ENCODE results near the gene PACSIN1.
A peak's percentile ranks its signal among the peaks of the same experiment; 100 is the strongest.

Gene PACSIN1

DNA sequence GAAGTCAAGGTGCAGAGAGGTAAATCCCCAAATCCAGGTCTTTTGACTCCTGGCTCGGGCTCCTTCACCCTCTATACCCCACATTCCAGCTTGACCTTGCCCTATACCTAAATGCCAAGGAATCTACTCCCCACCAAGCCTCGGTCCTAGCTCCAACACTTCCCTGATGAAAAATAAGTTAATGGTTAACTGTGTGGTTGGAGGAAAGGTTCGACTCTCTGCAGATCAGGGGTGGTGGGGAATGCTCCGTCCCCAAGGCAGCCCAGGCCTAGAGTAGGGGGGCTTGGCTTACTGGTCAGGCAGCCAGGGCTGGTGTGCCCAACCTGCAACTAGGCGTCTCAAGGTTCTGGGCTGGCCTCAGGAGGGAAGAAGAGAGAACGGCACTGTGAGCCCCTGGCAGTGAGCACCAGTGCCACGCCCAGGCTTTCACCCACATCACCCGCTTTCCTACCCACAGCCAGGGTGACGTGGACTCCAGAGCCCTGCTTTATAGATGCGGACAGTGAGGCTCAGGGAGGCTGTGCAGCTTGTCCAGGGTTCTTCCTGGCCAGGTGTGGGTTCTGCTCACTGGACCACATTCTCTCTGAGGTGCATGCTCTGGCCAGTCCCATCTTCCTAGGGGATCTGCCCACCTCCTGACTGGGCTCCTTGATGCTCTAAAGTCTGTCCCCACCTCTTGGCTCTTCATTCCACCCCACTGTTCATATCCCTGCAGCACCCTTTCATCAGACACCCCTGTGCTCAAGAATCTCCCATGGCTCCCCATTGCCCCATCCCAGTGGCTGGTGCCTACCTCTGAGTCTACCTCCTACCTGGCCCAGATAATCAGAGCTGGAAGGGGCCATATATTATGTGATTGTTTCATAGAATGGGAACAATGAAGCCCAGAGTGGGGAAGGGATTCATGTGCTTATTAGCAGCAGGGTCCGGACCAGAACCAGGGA is 82.1 kb downstream of the PACSIN1 start:
- DNase-seq = no peak

DNA sequence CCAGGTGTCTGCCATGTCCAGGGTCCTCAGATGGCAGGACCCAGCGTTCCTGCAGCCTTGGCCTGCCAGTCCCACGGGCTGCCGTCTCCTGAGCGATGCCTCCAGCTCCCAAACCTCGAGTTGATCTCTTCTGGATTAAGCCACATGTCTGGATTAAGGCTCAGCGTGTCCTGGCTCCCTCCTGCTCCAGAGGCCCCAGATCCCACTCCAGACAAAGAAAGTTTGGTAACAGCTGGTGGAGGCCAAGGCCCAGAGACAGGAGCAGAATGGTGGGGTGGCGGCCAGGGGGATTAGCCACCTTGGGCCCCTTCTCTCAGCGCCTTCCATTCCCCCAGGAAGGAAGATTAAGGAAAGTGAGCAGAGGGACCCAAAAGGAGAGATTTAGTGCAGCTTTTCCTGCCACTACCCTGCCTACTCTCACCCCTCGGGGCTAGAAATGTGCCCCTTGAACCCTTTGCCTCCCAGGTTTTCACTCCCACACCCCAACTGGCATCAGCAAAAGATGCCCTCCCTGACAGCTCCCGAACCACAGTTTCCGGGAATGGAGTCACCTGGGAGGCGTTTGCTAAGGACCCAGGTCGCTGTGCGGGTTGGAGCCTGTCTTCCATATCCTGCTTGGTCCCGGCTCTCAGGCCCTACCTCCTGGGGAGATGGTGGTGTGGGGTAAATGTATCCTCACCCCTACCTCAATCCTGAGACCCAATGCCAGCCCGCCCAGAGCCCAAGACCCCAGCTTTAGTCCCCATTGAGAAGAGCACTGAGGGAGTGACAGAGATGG is 83.3 kb downstream of the PACSIN1 start:
- DNase-seq = no peak

DNA sequence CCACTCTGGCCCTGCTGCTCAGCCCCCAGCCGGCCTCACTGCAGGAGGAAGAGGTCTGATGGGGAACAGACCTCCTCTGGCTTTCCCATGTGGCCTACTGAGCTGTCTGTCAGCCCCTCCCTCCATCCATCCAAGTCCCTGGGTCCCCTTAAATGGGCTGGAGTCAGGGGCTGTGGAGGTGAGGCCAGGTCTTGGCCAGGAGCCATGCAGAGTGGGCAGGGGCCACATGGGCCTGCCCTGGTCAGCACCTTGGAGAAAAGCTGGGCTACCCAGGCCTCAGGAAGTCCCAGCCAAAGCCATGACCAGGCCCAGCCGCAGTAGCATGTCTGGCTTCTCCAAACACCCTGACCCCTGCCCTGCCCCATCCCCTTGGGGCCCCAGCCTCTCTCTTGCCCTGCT is 83.9 kb downstream of the PACSIN1 start:
- DNase-seq = no peak

DNA sequence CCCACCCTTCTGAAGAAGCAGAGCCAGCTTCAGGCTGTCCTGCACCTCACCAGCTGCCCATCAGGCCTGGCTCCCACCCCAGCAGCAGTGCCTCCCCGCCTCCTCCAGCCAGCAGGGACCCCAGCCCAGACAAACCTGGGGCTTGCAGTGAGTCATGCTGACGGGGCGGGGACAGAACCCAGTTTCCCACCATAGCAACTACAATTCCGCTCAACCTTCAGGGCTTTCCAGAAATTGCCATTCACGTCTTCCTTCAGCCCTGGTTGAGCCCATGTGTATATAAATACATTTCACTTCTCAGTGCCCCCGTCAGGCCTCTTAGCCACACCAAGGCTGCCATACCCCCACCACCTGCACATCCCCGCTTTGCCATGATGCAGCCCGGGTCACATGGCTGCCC is 85.8 kb downstream of the PACSIN1 start:
- no peak for DNase-seq

DNA sequence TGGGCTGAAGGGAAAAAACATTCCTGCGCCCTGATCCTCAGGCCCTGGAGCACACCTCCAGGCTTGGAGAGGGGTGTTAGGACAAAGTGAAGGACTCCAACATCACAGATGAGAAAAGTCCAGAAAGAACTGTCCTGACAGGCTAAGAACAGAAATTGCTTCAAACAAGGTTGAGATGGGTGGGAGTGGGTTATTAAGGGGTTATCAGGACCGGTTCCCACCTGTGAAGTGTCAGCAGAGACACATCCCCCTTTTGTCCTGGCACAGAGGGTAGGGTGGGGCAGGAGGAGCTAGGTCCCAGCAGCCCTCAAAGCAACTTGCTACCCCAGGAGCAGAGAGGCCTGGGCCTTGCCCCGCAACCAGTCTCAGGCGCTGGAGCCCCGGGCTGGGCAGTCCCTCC is 86.7 kb downstream of the PACSIN1 start:
- DNase-seq = no peak

DNA sequence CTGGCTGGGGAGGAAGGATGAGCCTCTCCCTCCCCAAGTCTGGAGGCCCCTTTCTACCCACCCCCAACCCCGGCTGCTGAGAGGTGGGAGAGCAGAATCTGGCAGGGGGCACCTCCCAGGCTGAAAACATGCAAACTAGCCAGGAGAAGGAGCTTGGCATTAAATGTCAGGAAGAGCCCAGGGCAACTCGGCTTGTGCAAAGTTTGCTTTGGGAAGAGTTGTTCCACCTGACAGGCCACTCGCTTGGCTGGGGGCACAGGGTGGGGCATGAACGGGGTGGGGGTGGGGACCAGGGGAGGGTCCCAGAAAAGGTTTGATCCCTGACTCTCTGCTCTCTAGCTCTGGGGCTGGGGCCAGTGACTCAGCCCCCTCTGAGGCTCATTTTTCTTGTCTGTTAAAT is 87.3 kb downstream of the PACSIN1 start:
- no peak for DNase-seq

DNA sequence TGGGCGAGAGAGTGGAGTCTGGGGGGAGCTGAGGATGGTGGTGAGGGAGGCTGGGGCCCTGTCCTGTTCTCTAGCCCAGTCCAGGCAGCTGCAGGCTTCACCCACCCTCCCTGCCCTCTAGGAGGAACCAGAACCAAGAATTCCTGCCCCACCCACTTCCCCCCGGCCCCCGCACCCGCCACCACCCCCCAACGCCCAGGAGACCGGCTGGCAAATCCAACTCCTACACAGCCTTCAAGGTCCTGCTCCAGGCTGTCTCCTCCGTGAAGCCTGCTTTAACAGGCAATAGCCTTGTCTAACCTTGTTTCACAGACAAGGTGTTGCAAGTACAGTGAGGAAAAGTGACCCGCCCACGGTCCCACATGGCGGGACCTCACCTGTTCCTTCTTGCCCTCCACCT is 87.9 kb downstream of the PACSIN1 start:
- no peak for DNase-seq

DNA sequence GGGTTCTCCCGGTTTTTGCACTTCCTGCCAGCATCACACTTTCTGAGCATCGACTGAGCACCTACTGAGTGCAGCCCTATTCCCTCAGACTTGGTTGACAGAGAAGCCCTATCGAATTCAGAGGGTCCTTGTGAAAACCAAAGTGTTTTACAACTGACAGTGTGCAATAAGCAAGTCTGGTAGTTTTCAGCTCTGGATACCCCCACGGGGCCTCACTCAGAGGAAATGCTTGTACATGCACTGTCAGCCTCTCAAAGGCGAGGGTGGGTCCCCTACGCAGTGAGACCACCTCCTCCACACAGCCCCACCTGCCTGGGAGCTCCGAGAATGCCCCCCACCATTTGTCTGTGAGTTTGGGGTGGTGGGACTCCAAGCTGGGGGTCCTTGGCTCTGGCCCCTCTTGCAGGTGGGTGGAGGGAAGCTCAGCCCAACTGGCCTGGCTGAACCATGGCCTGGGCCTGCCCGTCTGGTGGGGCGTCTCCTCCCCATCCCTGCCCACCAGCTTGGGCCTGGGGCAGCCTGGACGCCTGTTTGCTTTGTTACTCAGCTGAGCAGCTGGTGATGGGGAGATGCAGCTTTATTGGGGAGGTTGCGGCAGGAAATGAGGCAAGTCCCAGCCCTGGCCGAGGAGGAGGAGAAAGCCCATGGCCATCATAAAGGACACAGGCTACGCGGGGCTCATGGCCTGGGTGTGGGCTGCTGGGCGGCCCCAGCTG is 88.6 kb downstream of the PACSIN1 start:
- DNase-seq = no peak

DNA sequence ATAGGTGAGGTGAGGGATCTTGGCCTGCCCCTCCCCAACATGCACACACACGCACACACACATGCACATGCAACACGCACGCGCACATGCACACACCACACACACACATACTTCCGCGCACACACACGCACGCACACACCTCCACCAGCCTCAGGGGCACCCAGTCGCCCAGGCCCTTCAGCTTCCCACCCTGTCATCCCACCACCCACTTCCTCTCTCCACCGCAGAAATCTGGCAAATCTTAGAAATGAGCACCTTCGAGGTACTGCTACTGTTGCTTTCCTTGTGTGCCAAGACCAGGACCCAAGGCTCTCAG is 89.1 kb downstream of the PACSIN1 start:
- DNase-seq = no peak

DNA sequence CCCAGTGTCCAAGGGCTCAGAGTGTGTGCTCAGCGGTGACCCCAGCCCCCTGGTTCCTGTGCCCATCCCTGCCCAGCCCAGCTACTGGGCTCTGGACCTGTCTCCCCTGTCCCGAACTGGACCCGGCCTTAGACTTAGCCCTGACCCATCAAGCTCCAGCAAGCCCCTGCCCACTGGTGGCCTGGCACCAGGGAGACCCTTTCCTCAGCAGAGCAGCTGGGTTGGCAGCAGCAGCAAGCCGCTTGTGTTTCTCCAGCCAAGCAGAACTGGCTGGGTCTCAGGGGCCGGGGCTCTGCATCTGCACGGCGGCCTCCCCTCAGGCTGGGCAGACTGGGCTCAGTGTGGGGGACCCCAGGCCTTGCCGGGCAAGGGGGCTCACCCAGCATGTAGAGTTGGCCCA is 89.5 kb downstream of the PACSIN1 start:
- no peak for DNase-seq

DNA sequence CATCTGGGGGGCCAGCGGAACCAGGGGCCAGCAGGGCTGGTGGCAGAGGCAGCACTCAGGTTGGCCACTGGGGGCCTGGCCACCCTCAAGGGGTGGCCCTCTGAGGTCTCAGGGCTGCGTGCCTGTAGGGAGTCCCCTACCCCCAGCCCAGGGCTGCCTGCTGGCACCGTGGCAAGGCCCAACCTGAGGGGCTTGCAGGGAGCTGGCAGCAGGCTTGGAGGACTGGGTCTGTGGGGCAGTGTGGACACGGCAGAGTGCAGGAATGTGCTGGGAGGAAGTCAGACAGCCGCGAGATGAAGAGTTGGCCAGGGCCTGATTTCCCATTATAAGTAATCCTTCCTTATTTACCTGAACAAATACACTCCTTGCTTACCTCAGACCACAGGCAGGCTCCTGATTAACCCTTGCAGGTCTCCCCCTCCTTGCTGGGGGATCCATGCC is 90.2 kb downstream of the PACSIN1 start, which contains the start of gene SPDEF:
Gene SPDEF (minus strand): TSS at position 299 of the 441 bp plus-strand sequence. CDS start 11,874 bp downstream, outside the sequence.
- no peak for DNase-seq

DNA sequence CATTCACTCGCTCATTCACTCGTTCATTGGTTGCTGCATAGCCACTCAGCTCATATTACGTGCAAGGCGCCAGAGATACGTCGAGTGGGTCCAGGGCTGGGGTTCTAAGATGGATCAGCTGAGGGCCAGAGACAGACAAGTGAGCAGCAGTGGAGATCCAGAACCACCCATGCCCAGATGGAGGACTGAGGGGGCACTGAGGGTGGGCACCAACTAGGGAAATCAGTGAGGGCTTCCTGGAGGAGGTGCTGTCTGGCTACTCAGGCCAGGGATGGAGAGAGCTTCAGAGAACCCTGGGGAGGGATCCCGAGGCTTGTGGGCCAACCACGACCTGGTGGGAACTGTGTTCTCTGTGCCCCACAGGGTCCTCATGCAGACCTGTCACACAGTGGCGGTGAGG is 90.6 kb downstream of the PACSIN1 start:
- DNase-seq = no peak

DNA sequence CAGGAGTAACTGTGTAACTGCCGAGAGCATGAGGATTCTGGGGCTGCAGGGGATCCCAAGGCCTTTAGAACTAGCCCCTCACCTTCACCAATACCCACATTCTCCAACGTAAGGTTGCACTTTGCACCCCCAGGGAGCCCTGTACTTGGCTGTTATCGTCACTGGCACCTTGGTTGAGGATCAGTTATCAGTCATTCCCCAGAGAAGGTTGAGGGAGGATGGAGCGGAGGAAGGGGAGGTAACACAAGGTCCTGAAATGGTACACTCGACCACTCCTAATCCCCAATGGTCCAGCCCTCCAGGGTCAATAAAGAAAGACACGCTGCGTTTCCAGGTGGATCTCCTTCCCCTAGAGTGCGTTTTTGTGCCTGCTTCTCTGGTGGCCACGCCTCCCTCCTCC is 91.4 kb downstream of the PACSIN1 start:
- no peak for DNase-seq

DNA sequence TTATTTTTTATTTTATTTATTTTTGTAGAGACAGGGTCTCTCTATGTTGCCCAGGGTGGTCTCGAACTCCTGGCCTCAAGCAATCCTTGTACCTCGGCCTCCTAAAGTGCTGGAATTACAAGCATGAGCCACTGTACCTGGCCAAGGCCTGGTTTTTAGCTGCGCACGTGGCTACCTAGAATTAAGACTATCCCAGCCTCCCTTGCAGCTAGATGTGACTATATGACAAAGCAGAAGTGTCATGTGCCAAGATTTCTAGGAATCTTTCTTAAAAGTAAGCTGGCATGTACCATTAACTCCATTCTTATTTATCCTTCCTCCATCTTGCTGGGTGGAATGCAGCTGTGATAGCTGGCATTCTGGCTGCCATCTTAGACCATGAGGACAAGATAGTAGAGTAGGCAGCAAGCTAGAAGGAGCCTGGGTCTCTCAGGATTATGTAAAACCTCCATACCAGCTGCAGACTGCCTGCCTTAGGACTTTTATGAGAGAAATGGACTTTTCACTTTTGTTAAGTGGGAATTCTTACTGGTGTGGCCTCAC is 92.4 kb downstream of the PACSIN1 start:
- no peak for DNase-seq

DNA sequence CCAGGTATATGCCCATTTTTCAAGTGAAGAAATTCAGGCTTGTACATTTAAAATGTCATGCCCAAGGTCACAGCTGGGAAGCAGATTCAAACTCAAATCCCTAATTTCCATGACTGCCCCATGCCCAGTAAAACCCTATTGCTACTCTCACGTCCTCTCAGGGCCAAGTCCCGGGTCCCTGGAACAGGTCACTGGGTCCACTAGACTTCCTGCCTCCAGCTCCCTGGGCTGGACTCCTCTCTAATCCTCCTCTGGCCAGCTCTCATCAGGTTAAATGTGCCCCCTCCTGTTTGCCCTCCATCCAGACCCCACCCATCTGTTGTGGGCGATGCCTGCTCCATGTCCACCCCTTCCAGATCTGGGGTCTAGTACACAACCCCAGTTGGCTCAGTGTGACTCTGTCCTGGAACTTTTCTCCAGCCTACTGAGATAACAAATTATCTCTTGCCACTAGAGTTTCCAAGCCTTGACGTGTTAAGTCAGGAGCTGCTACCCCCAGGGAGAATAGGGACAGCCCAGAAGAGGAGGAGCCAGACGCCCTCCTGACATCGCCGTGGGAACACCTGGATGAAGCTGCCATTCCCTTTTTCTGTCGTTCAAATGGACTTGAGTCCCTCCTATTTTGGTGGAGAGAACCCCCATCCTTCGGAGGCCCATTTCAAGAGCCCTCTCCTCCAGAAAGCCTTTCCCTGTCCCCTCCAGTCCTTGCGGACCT is 93.9 kb downstream of the PACSIN1 start:
- DNase-seq = peak in 1 of 2 experiments; percentile 19

DNA sequence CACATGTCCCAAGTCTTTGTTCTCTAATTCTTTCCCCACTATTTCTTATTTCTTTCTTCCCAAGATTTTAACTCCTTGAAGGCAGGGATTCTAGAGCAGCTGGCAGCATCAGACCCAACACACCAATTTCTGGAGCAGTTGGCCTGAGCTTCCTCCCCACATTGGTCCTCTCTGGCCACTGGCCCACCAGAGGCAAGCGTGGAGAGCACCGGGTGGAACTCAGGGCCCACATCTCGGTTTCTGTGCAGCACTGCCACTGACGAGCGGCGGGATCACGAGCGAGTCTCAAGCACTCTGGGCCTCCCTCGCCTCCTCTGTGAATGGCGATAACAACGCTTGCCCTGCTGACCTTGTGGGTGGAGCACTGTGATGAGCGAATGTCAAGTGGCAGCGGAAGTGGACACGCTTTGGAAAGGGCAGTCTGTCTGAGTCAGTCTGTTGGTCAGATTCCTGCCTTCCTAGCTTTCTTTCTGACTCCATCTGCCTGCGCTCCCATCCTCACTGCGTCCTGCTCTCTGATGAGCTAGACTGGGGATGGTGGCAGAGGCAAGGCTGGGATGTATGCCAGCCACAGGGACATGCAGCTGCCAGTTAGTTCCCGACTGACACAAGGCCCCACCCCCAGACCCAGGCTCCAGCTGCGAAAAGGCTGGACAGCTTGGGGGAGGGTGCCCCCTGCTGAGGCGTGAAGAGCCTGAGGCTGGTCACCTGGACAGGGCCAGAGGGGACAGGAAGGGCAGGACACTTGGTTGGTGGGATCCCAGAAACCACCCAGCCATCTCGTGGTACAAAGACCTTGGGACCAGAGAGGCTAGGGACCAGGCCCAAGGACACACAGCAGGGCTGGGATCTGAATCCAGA is 94.7 kb downstream of the PACSIN1 start:
- peak; percentile 85 to 90 for DNase-seq

DNA sequence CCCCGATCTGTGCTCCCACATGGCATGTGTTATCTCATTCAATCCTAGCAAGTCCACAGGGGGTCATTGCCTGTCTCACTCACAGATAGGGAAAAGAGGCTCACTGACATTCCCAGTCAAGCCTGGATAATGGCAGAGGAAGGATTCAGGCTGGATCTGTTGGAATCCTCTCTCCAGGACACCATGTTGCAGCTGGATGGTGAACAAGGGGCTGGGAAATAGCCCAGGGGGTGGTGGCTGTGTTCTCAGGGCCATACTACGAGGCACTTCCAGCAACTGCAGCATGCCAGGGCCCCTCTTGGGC is 95.3 kb downstream of the PACSIN1 start:
- no peak for DNase-seq

DNA sequence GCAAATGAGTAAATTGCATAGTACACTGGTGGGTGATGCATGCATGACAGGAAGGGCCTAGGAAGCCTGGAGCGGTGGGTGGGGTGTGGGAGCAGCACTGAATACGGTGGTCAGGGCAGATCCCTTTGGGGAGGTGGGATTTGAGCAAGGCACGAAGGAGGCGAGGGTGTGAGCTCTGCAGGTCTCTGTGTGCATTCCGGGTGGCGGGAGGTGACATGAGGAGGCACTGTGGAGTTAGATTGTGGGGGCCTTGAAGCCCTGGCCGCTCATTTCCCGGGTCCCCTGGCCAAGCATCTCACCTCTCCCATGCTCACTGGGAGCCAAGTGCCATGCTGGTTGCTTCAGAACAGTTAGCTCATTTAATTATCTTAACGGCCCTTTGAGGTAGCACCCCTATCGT is 96.5 kb downstream of the PACSIN1 start:
- DNase-seq = no peak

DNA sequence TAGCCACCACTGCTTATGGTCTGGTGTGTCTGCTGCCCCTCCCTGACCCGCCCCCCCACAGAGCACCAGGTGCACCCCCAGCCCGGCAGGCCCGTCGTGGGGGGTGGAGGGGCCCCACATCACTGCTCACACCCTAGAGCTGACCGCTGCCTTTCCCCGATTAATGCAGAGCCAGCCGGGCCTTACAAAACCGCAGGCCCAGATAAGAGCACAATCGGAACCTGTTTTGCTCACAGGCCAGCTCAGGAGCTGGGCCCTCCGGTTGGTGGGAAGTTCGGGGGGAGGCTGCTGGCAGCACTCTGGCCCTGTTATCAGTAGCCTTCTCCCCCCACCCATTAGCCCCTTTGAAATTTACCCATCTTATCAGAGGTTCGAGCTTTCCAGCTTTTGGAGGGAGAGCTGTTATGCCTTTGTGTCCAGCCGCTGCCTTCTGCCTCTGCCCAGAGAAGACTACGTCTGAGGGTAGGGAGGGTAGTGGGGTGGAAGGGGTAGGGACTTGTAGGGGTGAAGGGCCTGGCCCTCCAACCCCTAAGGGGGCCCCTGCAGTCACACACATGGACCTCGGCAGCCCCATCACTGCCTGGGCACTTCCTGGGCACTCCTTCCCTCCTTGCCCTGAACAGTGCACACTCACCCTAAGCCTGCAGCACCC is 97.1 kb downstream of the PACSIN1 start:
- DNase-seq = no peak

DNA sequence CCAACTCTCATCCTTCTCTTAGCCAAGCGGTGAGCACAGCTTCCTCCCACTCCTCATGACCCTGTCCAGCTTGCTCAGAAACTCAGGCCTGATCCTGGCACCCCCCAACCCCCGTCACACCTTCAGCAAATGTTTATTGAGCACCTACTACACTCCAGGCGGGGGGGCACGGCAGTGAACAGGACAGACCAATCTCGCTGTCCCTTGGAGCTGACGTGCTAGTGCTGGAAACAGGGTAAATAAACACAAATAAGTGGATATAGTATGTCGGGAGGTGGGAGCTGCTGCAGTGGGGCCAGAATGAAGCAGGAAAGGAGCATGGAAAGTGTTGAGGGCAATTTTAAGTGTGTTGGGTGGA is 97.6 kb downstream of the PACSIN1 start:
- DNase-seq = no peak

DNA sequence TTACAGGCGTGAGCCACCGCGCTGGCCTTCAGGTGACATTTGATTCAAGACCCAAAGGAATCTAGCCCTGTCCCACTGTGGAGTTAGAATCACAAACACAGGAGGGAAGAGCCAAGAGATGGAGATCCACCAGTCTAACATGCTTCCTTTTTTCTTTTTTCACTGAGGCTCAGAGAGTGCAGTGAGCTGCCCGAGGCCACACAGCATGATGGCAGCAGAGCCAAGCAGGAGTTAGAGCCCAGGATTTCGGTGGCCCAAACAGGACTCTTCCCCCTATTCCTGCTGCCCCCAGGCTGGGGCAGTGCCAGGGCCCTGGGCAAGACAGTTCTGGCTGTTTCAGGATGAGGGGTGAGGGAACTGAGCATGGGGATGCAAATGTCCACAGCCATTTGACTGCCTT is 98.3 kb downstream of the PACSIN1 start:
- DNase-seq = no peak

Measured in SHP77 (cell line).